Glomerular endothelial cell (primary cell): Measurements from ENCODE around the gene PACSIN2. TPM values are rescaled to one million over a fixed set of nuclear protein-coding genes. Genes with fewer than 3 reads are reported as not detected.

Experiments
- DNase-seq: peaks from one replicate; pipeline ENCODE4 v3.0.0-alpha.2; 2011; ENCODE audit warnings: low read depth, low spot score; ENCODE audit errors: extremely low read depth
- total RNA-seq: library from RNA; depleted of rRNA; stranded (reverse); fragments of >200 nt; gene quantifications from 2 replicates; pipeline ENCODE4 v1.2.3, GENCODE V29; 2015

The PACSIN2 gene
- total RNA-seq, 1 donor from 2014 or later, result 68.7 TPM

- no peak for DNase-seq
These were observed 173.5 kb downstream of the PACSIN2 start for GRCh38 chr22:42841444-42841843.

DNA sequence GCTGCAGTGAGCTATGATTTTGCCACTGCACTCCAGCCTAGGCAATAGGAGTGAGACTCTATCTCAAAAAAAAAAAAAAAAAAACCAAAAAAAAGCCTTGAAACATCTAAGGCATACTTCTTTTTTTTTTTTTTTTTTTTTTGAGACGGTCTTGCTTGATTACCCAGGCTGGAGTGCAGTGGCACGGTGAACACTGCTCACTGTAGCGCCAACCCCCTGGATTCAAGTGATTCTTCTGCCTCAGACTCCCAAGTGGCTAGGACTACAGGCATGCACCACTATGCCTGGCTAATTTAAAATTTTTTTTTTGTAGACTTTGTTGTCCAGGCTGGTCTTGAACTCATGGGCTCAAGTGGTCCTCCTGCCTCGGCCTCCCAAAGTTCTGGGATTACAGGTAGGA lies 177.4 kb downstream of the PACSIN2 start:
- DNase-seq, result no peak

DNA sequence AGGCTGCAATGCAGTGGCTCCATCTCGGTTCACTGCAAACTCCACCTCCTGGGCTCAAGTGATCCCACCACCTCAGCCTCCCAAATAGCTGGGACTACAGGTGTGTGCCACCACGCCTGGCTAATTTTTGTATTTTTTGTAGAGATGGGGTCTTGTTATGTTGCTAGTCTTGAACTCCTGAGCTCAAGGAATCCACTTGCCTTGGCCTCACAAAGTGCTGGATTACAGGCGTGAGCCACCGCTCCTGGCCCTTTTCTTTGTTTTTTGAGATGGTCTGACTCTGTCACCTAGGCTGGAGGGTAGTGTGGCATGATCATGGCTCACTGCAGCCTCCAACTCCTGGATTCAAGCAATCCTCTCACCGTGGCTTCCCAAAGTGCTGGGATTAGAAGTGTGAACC lies 178.9 kb downstream of the PACSIN2 start:
- DNase-seq, result no peak

DNA sequence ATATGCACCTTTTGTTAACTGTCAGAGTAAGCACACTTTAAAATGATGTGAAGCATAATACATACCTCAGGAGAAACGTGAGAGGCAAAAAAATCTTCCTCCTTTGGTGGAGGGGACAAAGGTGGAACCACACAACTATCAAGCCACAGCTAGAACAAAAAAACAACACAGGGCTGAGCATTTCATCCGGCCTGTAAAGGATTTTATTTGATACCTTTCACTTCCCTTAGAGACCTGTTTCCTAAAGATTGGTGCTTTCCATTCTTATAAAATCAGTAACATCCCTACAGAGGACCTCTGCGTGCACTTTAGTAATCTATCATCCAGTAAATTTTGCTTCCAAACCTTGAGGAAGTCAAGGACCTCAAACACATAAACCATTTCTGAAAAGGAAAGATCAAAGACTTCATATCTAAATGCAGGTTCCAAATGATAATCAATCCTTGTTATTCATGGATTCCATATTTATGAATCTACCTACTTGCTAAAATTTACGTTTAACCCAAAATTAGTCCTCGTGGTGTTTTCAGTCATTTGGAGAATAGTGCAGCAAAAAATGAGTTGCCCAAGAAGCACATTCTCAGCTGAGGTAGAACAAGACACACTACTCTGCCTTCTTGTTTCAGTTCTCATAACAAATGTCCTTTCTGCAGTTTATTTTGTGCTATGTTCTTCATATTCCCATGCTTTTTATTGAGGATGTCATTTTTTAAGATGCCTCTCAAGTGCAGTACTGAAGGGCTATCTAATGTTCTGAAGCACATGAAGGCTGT lies 180.6 kb downstream of the PACSIN2 start:
- no peak for DNase-seq

DNA sequence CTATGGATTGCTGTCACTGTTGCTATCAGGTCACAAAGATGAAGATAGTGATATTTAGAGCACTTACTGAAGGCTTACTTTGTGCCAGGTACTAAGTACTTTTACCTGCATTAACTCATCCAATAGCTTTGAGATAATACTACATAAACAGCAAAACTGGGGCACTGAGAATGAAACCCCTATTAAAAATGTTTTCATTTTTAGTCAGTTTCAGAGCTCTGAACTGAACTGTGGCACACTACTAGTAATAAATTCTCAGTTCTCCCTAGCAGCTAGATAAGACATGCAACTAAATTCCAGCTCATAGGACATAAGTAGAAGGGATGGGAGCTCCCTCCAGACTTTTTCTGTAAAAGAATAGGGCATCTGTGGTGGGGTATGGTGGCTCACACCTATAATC lies 181.8 kb downstream of the PACSIN2 start:
- DNase-seq, result no peak

DNA sequence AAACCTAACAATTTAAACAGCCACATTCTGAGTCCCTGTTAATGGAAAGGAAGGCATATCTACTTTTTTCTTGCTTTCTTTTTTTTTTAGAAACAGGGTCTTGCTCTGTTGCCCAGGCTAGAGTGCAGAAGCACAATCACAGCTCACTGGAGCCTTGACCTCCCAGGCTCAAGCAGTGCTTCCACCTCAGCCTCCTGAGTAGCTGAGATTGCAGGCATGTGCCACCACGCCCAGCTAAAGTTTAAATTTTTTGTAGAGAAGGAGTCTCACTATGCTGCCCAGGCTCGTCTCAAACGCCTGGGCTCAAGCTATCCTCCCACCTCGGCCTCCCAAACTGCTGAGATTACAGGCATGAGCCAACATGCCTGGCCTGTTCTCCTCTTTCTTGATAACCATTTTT lies 183.2 kb downstream of the PACSIN2 start:
- DNase-seq, result no peak

DNA sequence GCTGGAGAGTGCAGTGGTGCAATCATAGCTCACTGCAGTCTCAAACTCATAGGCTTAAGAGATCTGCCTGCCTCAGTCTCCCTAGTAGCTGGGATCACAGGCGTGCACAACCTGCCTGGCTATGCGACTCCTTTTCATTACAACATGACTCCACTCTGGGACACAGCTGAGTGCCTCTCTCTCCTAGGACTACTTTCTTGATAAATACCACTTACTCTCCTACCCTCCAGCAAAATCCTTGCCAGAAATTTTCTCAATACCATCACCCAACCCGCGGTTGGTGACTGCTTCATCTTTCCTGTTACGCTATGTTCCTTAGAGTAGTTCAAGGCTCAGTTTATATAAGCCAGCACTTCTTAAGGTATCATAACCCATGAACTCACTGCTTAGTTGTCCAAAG lies 184.8 kb downstream of the PACSIN2 start:
- no peak for DNase-seq

DNA sequence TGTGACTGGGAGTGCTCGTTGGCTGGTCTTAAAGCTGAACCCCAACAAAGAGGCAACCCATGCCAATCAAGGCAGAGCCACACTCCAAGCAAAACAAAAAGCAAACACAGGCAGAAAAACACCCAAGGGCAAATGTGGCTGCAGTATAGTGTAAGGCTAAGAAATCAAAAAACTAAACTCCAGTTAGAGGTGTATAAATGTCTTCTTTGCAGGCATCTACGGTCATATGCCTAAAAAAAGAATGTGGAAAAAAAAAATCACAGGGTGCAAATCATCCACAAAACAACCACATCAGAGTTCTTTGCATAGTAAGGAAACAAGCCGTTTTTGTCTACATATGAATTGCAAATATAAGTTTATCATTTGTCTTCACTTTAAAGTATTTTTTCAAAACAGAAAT lies 185.6 kb downstream of the PACSIN2 start:
- no peak for DNase-seq

GRCh38 chr22:42825796-42826195 lies 189.2 kb downstream of the PACSIN2 start:
- DNase-seq, result no peak

- DNase-seq, result no peak
These were observed 193.6 kb downstream of the PACSIN2 start for GRCh38 chr22:42821386-42821785.

- DNase-seq, result no peak
These were observed 194.7 kb downstream of the PACSIN2 start for GRCh38 chr22:42820045-42820763.

Other genes starting within 250 kb of the PACSIN2 start
- gene ARFGAP3, start 157.9 kb downstream of the PACSIN2 start, total RNA-seq, result 36.6 and 48.9 TPM in 2 replicates
- gene TTLL1, start 74.2 kb upstream of the PACSIN2 start, total RNA-seq, result 11.7 and 18.8 TPM in 2 replicates
- 0.58 and 2.5 TPM in 2 replicates for gene BIK, start 95.6 kb upstream of the PACSIN2 start, total RNA-seq
- gene MCAT, start 128.2 kb upstream of the PACSIN2 start, total RNA-seq, result 23.6 and 27.7 TPM in 2 replicates
- 682 and 1,000 TPM in 2 replicates for gene TSPO, start 136.4 kb upstream of the PACSIN2 start, total RNA-seq
- gene TTLL12, start 172.0 kb upstream of the PACSIN2 start, total RNA-seq, result 35.8 and 55.0 TPM in 2 replicates